H1 (cell line): ENCODE results near the gene CARD11. TPM values are rescaled to one million over a fixed set of nuclear protein-coding genes. Genes with fewer than 3 reads are reported as not detected.

Experiments
- CTCF ChIA-PET: fragments of 300-600 bp; sonication (Branson Sonifier 250); formaldehyde crosslinking; loops from one replicate; lab custom pipeline; 2021; ENCODE audit not compliant: partially characterized antibody; lab: Charles Lee
- POLR2A ChIA-PET: fragments of 300-600 bp; sonication (Branson Sonifier 250); formaldehyde crosslinking; loops from one replicate; lab custom pipeline; 2021; ENCODE audit warnings: inconsistent platforms; ENCODE audit not compliant: partially characterized antibody; lab: Charles Lee
- DNase-seq, 2 experiments: peaks; one replicate each; pipeline versions ENCODE4 v3.0.0 to v3.0.0-alpha.2; 2010 to 2022; ENCODE audit warnings: low spot score in 2 of 2, low read depth in 1 of 2, mixed read lengths in 1 of 2
- FAIRE-seq: peaks from 2 replicates; lab custom pipeline; 2011; peaks lifted over from hg19 to GRCh38; lab: Jason Lieb, UNC
- H2AFZ ChIP-seq: 2 replicates; pipeline ENCODE4 v1.8.1; 2012; ENCODE audit warnings: low read length, inconsistent platforms
- H2AK5ac ChIP-seq: 2 replicates; pipeline ENCODE4 v1.6.1; 2013; ENCODE audit warnings: low read depth, low read length
- H2BK120ac ChIP-seq: replicated peaks from 2 replicates; pipeline ENCODE3; 2013; ENCODE audit warnings: low read depth, low read length, inconsistent platforms
- H2BK12ac ChIP-seq: 2 replicates; pipeline ENCODE4 v1.6.1; 2013; ENCODE audit warnings: low read depth, low read length
- H2BK15ac ChIP-seq: 2 replicates; pipeline ENCODE4 v1.6.1; 2013; ENCODE audit warnings: low read length
- H2BK20ac ChIP-seq: 2 replicates; pipeline ENCODE4 v1.6.1; 2013; ENCODE audit warnings: low read length
- H2BK5ac ChIP-seq: 2 replicates; pipeline ENCODE4 v1.6.1; 2013; ENCODE audit warnings: low read depth, low read length
- H3K14ac ChIP-seq: 2 replicates; pipeline ENCODE4 v1.6.1; 2013; ENCODE audit warnings: inconsistent platforms; ENCODE audit not compliant: insufficient read length
- H3K18ac ChIP-seq: 2 replicates; pipeline ENCODE4 v1.6.1; 2013; ENCODE audit warnings: low read length; ENCODE audit errors: extremely low read depth
- H3K23ac ChIP-seq: 2 replicates; pipeline ENCODE4 v1.6.1; 2013; ENCODE audit warnings: inconsistent platforms; ENCODE audit not compliant: insufficient read length
- H3K23me2 ChIP-seq: 2 replicates; pipeline ENCODE4 v1.6.1; 2013; ENCODE audit warnings: low read depth, low read length
- H3K27ac ChIP-seq: 2 replicates; pipeline ENCODE4 v1.6.1; 2011; ENCODE audit warnings: low read depth, low read length, inconsistent platforms
- H3K27me3 ChIP-seq, 4 experiments: replicated peaks in 1 of 4; 1 replicate in 1 of 4; 2 replicates in 3 of 4; pipeline versions ENCODE4 v1.6.1 to v1.8.1; 2011 to 2013; ENCODE audit warnings: low read length in 3 of 4, mild to moderate bottlenecking in 3 of 4, inconsistent platforms in 2 of 4, mixed read lengths in 2 of 4, moderate library complexity in 1 of 4; ENCODE audit not compliant: control insufficient read depth in 3 of 4, insufficient read depth in 3 of 4; ENCODE audit errors: extremely low read depth in 1 of 4
- H3K36me3 ChIP-seq, 4 experiments: 2 replicates each; pipeline versions ENCODE4 v1.6.1 to v1.8.1; 2011 to 2013; ENCODE audit warnings: mild to moderate bottlenecking in 4 of 4, low read length in 3 of 4, moderate library complexity in 2 of 4, control low read depth in 1 of 4, inconsistent platforms in 1 of 4; ENCODE audit not compliant: insufficient read depth in 4 of 4, control insufficient read depth in 2 of 4
- H3K4ac ChIP-seq: replicated peaks from 2 replicates; pipeline ENCODE3; 2013; ENCODE audit warnings: low read length, low read depth, mixed read lengths, inconsistent platforms; ENCODE audit not compliant: insufficient read length
- H3K4me1 ChIP-seq, 4 experiments: replicated peaks in 1 of 4; 1 replicate in 1 of 4; 2 replicates in 3 of 4; pipeline versions ENCODE4 v1.6.1 to v1.8.1; 2011 to 2013; ENCODE audit warnings: low read length in 3 of 4, inconsistent platforms in 2 of 4, mixed read lengths in 1 of 4; ENCODE audit not compliant: insufficient read depth in 4 of 4, control insufficient read depth in 3 of 4
- H3K4me2 ChIP-seq, 2 experiments: 2 replicates each; pipeline versions ENCODE4 v1.6.1 to v1.8.1; 2011 to 2013; ENCODE audit warnings: low read depth in 2 of 2, low read length in 2 of 2, control low read depth in 1 of 2, inconsistent platforms in 1 of 2, mild to moderate bottlenecking in 1 of 2; ENCODE audit not compliant: insufficient read depth in 1 of 2
- H3K4me3 ChIP-seq, 4 experiments: fragments of 200-600, 300-600 bp in 1 of 4; sonication (generic), shearing (Covaris generic), sonication (Bioruptor Twin) in 1 of 4; 2 replicates each; pipeline versions ENCODE4 v1.5.1 to v1.8.1; 2011 to 2016; ENCODE audit warnings: low read length in 4 of 4, low read depth in 3 of 4, control low read depth in 2 of 4, inconsistent platforms in 2 of 4, mild to moderate bottlenecking in 2 of 4, mixed read lengths in 1 of 4, moderate library complexity in 1 of 4; ENCODE audit not compliant: insufficient read depth in 2 of 4; ENCODE audit errors: extremely low read depth in 1 of 4
- H3K56ac ChIP-seq: replicated peaks from 2 replicates; pipeline ENCODE3; 2013; ENCODE audit warnings: low read depth, mild to moderate bottlenecking, mixed read lengths, low read length, inconsistent platforms; ENCODE audit not compliant: insufficient read length
- H3K79me1 ChIP-seq: 2 replicates; pipeline ENCODE4 v1.6.1; 2013; ENCODE audit warnings: low read depth, low read length, control low read depth
- H3K79me2 ChIP-seq, 2 experiments: 2 replicates each; pipeline versions ENCODE4 v1.6.1 to v1.8.1; 2012 to 2013; ENCODE audit warnings: low read length in 2 of 2, mild to moderate bottlenecking in 2 of 2, inconsistent platforms in 1 of 2; ENCODE audit not compliant: insufficient read depth in 2 of 2, control insufficient read depth in 1 of 2
- H3K9ac ChIP-seq, 4 experiments: replicated peaks in 1 of 4; 1 replicate in 1 of 4; 2 replicates in 3 of 4; pipeline versions ENCODE4 v1.6.1 to v1.8.1; 2011 to 2013; ENCODE audit warnings: low read depth in 3 of 4, low read length in 3 of 4, control low read depth in 2 of 4, mild to moderate bottlenecking in 2 of 4, moderate library complexity in 2 of 4, inconsistent platforms in 1 of 4; ENCODE audit errors: extremely low read depth in 1 of 4
- H3K9me3 ChIP-seq, 2 experiments: 2 replicates each; pipeline versions ENCODE4 v1.6.1 to v1.8.1; 2012 to 2013; ENCODE audit warnings: mild to moderate bottlenecking in 2 of 2, moderate library complexity in 2 of 2, control low read depth in 1 of 2, inconsistent platforms in 1 of 2, low read depth in 1 of 2, low read length in 1 of 2, mixed read lengths in 1 of 2; ENCODE audit not compliant: insufficient read depth in 2 of 2
- H4K20me1 ChIP-seq, 2 experiments: replicated peaks in 1 of 2; 2 replicates each; pipeline versions ENCODE3 to v1.8.1; 2011 to 2013; ENCODE audit warnings: inconsistent platforms in 2 of 2, low read length in 2 of 2, mild to moderate bottlenecking in 1 of 2; ENCODE audit not compliant: insufficient read depth in 2 of 2, control insufficient read depth in 1 of 2
- H4K5ac ChIP-seq: 2 replicates; pipeline ENCODE4 v1.6.1; 2013; ENCODE audit warnings: low read length, low read depth, mixed read lengths, inconsistent platforms; ENCODE audit not compliant: insufficient read length
- H4K8ac ChIP-seq: 2 replicates; pipeline ENCODE4 v1.8.0; 2013; ENCODE audit warnings: mild to moderate bottlenecking, moderate library complexity, low read length, inconsistent platforms; ENCODE audit not compliant: insufficient read depth; ENCODE audit errors: extremely low read depth
- H4K91ac ChIP-seq: replicated peaks from 2 replicates; pipeline ENCODE3; 2013; ENCODE audit warnings: low read length, mixed read lengths, inconsistent platforms; ENCODE audit not compliant: insufficient read length
- CHD1 ChIP-seq: IDR thresholded peaks from 2 replicates; pipeline ENCODE4 v1.6.1; 2012; ENCODE audit warnings: low read depth, low read length, improper control_type of control experiment
- CHD2 ChIP-seq: IDR thresholded peaks from 2 replicates; pipeline ENCODE4 v1.6.1; 2012; ENCODE audit warnings: low read length, improper control_type of control experiment
- HDAC6 ChIP-seq: IDR thresholded peaks from one replicate; pipeline ENCODE4 v1.7.1; 2012; ENCODE audit warnings: low read depth, mild to moderate bottlenecking, inconsistent platforms, low read length, moderate library complexity
- KDM1A ChIP-seq: fragments of 200-600, 300-600 bp; sonication (generic); IDR thresholded peaks from 2 replicates; pipeline ENCODE4 v1.7.1; 2016; ENCODE audit warnings: mild to moderate bottlenecking, low read length, borderline replicate concordance
- RBBP5 ChIP-seq: IDR thresholded peaks from 2 replicates; pipeline ENCODE4 v1.7.1; 2012; ENCODE audit warnings: low read depth, mild to moderate bottlenecking, inconsistent platforms, low read length, moderate library complexity, borderline replicate concordance
- SP2 ChIP-seq: IDR thresholded peaks from 2 replicates; pipeline ENCODE4 v1.6.1; 2012; ENCODE audit warnings: mild to moderate bottlenecking, low read length, inconsistent platforms
- TCF12 ChIP-seq: IDR thresholded peaks from 2 replicates; pipeline ENCODE4 v1.6.1; 2011; ENCODE audit warnings: low read depth, mild to moderate bottlenecking, low read length
- TEAD4 ChIP-seq: IDR thresholded peaks from 2 replicates; pipeline ENCODE4 v1.6.1; 2012; ENCODE audit warnings: low read depth, low read length, inconsistent platforms, mixed read lengths
- WGBS, 2 experiments: shearing (Covaris generic) in 1 of 2; methylation state at CpG; one replicate each; pipeline versions ENCODE4 v1.1.6 to v1.1.7; 2013 to 2015; ENCODE audit warnings: low lambda C conversion rate in 2 of 2, mixed read lengths in 2 of 2, inconsistent platforms in 1 of 2, low coverage in 1 of 2, missing lambda C conversion rate in 1 of 2; ENCODE audit not compliant: insufficient replicate concordance in 2 of 2, insufficient coverage in 1 of 2, insufficient read length in 1 of 2; ENCODE audit errors: extremely low coverage in 1 of 2, missing lambda C conversion rate in 1 of 2; 5-methylcytosine and 5-hydroxymethylcytosine counted together
- polyA plus RNA-seq, 7 experiments: library from polyadenylated mRNA; depleted of rRNA in 3 of 7; stranded (reverse) in 5 of 7; unstranded in 2 of 7; fragments of >200 nt in 5 of 7; fragments of 200-250 nt in 2 of 7; gene quantifications; 1 replicate in 5 of 7; 2 replicates in 1 of 7; 4 replicates in 1 of 7; pipeline versions ENCODE4 v1.2.1 to v1.2.3, GENCODE V29; 2011 to 2013; ENCODE audit warnings: missing spikeins in 2 of 7, mixed read lengths in 2 of 7
- total RNA-seq: library from RNA; stranded (reverse); fragmentation: NEBNext Ultra II Directional; extraction: Animal tissue kit (Norgen Biotek cat#: 25700); gene quantifications from 2 replicates; pipeline ENCODE4 v1.2.1, GENCODE V29; 2021

The CARD11 gene
- total and polyA plus RNA-seq, 2 of the 8 experiments (the other 6 are each of a cell fraction or from before 2014, with no cell fraction given), result 12.6 to 29.8 TPM

DNA sequence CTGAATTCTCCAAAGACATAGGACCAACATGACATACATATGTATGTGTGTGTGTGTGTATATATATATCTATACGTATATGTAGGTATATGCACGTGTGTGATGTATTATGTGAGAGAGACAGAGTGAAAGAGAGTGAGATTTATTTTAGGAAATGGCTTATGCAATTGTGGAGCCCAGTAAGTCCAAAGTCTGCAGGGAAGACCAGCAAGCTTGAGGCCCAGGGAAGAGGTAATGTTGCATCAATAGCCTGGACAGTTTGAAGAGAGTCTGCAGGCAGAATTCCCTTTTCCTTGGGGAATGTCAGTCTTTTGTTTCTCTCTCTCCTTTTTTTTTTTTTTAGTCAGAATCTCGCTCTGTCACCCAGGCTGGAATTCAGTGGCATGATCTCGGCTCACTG is 33.0 kb upstream of the CARD11 start:
- Histone ChIP-seq H4K5ac (no peak overlapping the region), H3K4me3 (no peak overlapping the region), H2AFZ (no peak overlapping the region), H3K36me3 (no peaks in the 10 kb centered on the region), H4K91ac (no peak overlapping the region), H3K56ac (no peak overlapping the region), H4K8ac (no peak overlapping the region), H3K23ac (no peak overlapping the region), H3K4me1 (no peaks in the 10 kb centered on the region; a peak in 1 of 7 replicates), H3K79me2 (no peaks in the 10 kb centered on the region), H2BK120ac (no peak overlapping the region), H3K27me3 (no peaks in the 10 kb centered on the region), H3K4ac (no peak overlapping the region), H2BK12ac (no peak overlapping the region), H3K14ac (no peak overlapping the region), H3K79me1 (no peaks in the 10 kb centered on the region), H3K4me2 (no peak overlapping the region), H3K18ac (no peak overlapping the region), H3K9ac (no peak overlapping the region), H2BK15ac (no peak overlapping the region), H3K27ac (no peak overlapping the region), H3K23me2 (no peaks in the 10 kb centered on the region; the same call in 1 of the 2 replicates), H2BK20ac (no peak overlapping the region), H2AK5ac (no peak overlapping the region), H2BK5ac (no peak overlapping the region), H3K9me3 (no peaks in the 10 kb centered on the region; a peak in 1 of 4 replicates), H4K20me1 (no peaks in the 10 kb centered on the region)
- FAIRE-seq (no peak), DNase-seq (no peak)
- 90 to 100% methylated on average over 1 to 4 of the region's 4 CpGs for WGBS, 2 experiments
- POLR2A ChIA-PET, result no interaction called here
- TF ChIP-seq KDM1A, result no peak
- TF ChIP-seq TEAD4, result no peak
- TF ChIP-seq HDAC6, result no peak
- no peak for TF ChIP-seq CHD2
- no peak for TF ChIP-seq TCF12
- no peak for TF ChIP-seq CHD1
- no peak for TF ChIP-seq RBBP5
- TF ChIP-seq SP2, result no peak
- CTCF ChIA-PET, result interaction anchor here (1.8 to 4.3 kb wide), 3 partner anchors 11 to 12 kb away, joined by 5 to 22 read pairs (median 5); no protein-coding TSS in a partner anchor
